IMR-90 (cell line): Measurements from ENCODE around the gene TTC7B. TPM values are rescaled to one million over a fixed set of nuclear protein-coding genes. Genes with fewer than 3 reads are reported as not detected.

ENCODE experiments used
- ATAC-seq: fragments of 200-7000 bp; cut with Tn5 transposase; 2 replicates; pipeline ENCODE4 v1.9.1; 2020; ENCODE audit warnings: low read depth, mild to moderate bottlenecking, moderate library complexity
- BruUV-seq: library from RNA; stranded (reverse); fragments of 400-500 nt; replicated peaks from 2 replicates; lab custom pipeline; 2021; lab: Mats Ljungman, UMichigan
- CTCF ChIA-PET: fragments of 300-600 bp; formaldehyde crosslinking; extraction: SDS; loops from one replicate; lab custom pipeline; 2021; ENCODE audit warnings: antibody characterized with exemption; lab: Yijun Ruan, JAX
- POLR2A ChIA-PET: fragments of 300-600 bp; sonication (Branson Sonifier 250); formaldehyde crosslinking; loops from one replicate; lab custom pipeline; 2022; ENCODE audit warnings: antibody characterized with exemption; ENCODE audit not compliant: unreplicated experiment; lab: Charles Lee
- DNase-seq: peaks from one replicate; pipeline ENCODE4 v3.0.0; 2013
- H2AFZ ChIP-seq: replicated peaks from 2 replicates; pipeline ENCODE3; 2013; ENCODE audit warnings: low read length, mild to moderate bottlenecking; ENCODE audit not compliant: poor library complexity
- H2AK5ac ChIP-seq: 2 replicates; pipeline ENCODE4 v1.6.1; 2013; ENCODE audit warnings: low read depth, low read length, inconsistent platforms
- H2AK9ac ChIP-seq: replicated peaks from 2 replicates; pipeline ENCODE3; 2013; ENCODE audit warnings: mild to moderate bottlenecking, low read depth, low read length, moderate library complexity; ENCODE audit not compliant: poor library complexity
- H2BK120ac ChIP-seq: 2 replicates; pipeline ENCODE4 v1.6.1; 2013; ENCODE audit warnings: low read depth, low read length, inconsistent platforms
- H2BK15ac ChIP-seq: 3 replicates; pipeline ENCODE4 v1.6.1; 2013; ENCODE audit warnings: low read depth, low read length, inconsistent platforms
- H2BK20ac ChIP-seq: 2 replicates; pipeline ENCODE4 v1.6.1; 2013; ENCODE audit warnings: low read depth, mild to moderate bottlenecking, inconsistent platforms, low read length, moderate library complexity
- H2BK5ac ChIP-seq: 2 replicates; pipeline ENCODE4 v1.6.1; 2013; ENCODE audit warnings: mild to moderate bottlenecking, low read depth, low read length, inconsistent platforms; ENCODE audit not compliant: poor library complexity, severe bottlenecking
- H3K14ac ChIP-seq: replicated peaks from 2 replicates; pipeline ENCODE4 v1.6.1; 2013; ENCODE audit warnings: low read depth, low read length, inconsistent platforms
- H3K18ac ChIP-seq: 2 replicates; pipeline ENCODE4 v1.6.1; 2013; ENCODE audit warnings: low read depth, low read length, control low read depth
- H3K23ac ChIP-seq: 2 replicates; pipeline ENCODE4 v1.6.1; 2013; ENCODE audit warnings: low read depth, low read length, inconsistent platforms
- H3K27ac ChIP-seq: 2 replicates; pipeline ENCODE4 v1.5.1; 2013; ENCODE audit warnings: mild to moderate bottlenecking, control low read depth, low read length; ENCODE audit not compliant: insufficient read depth
- H3K27me3 ChIP-seq: 2 replicates; pipeline ENCODE4 v1.6.1; 2013; ENCODE audit warnings: low read length; ENCODE audit not compliant: control insufficient read depth, insufficient read depth
- H3K36me3 ChIP-seq: 2 replicates; pipeline ENCODE4 v1.6.1; 2013; ENCODE audit warnings: low read length, mixed read lengths; ENCODE audit not compliant: control insufficient read depth, insufficient read depth
- H3K4ac ChIP-seq: 2 replicates; pipeline ENCODE4 v1.6.1; 2013; ENCODE audit warnings: low read depth, low read length, inconsistent platforms
- H3K4me1 ChIP-seq: 2 replicates; pipeline ENCODE4 v1.6.1; 2013; ENCODE audit warnings: low read length, mixed read lengths; ENCODE audit not compliant: control insufficient read depth, insufficient read depth
- H3K4me2 ChIP-seq: 2 replicates; pipeline ENCODE4 v1.6.1; 2013; ENCODE audit warnings: low read depth, mild to moderate bottlenecking, control low read depth, low read length, moderate library complexity
- H3K4me3 ChIP-seq: 2 replicates; pipeline ENCODE4 v1.5.1; 2013; ENCODE audit warnings: low read depth, mild to moderate bottlenecking, control low read depth, low read length, moderate library complexity; ENCODE audit not compliant: insufficient read depth
- H3K56ac ChIP-seq: 2 replicates; pipeline ENCODE4 v1.6.1; 2013; ENCODE audit warnings: low read length, inconsistent platforms; ENCODE audit not compliant: insufficient read depth; ENCODE audit errors: extremely low read depth
- H3K79me1 ChIP-seq, 2 experiments: 2 replicates each; pipeline ENCODE4 v1.6.1; 2013; ENCODE audit warnings: low read length in 2 of 2, inconsistent platforms in 1 of 2, low read depth in 1 of 2
- H3K9ac ChIP-seq: 2 replicates; pipeline ENCODE4 v1.6.1; 2013; ENCODE audit warnings: low read depth, low read length, control low read depth
- H3K9me1 ChIP-seq: 2 replicates; pipeline ENCODE4 v1.6.1; 2013; ENCODE audit warnings: low read length, inconsistent platforms; ENCODE audit not compliant: insufficient read depth
- H3K9me3 ChIP-seq: 2 replicates; pipeline ENCODE4 v1.6.1; 2013; ENCODE audit warnings: low read length; ENCODE audit not compliant: control insufficient read depth, insufficient read depth
- H4K20me1 ChIP-seq: 2 replicates; pipeline ENCODE4 v1.6.1; 2013; ENCODE audit warnings: low read length, inconsistent platforms; ENCODE audit not compliant: insufficient read depth
- H4K5ac ChIP-seq: 2 replicates; pipeline ENCODE4 v1.6.1; 2013; ENCODE audit warnings: mild to moderate bottlenecking, low read depth, low read length, control low read depth
- H4K8ac ChIP-seq, 2 experiments: 2 replicates each; pipeline ENCODE4 v1.6.1; 2013; ENCODE audit warnings: low read depth in 2 of 2, low read length in 2 of 2, control low read depth in 1 of 2, inconsistent platforms in 1 of 2
- H4K91ac ChIP-seq: 2 replicates; pipeline ENCODE4 v1.6.1; 2013; ENCODE audit warnings: low read depth, low read length, inconsistent platforms; ENCODE audit not compliant: insufficient read depth
- BHLHE40 ChIP-seq: fragments of 150-350 bp; IDR thresholded peaks from 2 replicates; pipeline ENCODE4 v1.6.1; 2016; ENCODE audit warnings: mild to moderate bottlenecking, low read depth, low read length
- CHD1 ChIP-seq: IDR thresholded peaks from 2 replicates; pipeline ENCODE4 v1.6.1; 2012; ENCODE audit warnings: low read depth, low read length, improper control_type of control experiment
- FOS ChIP-seq: fragments of 150-350 bp; IDR thresholded peaks from 2 replicates; pipeline ENCODE4 v1.6.1; 2016; ENCODE audit warnings: low read depth, low read length
- MAFK ChIP-seq: IDR thresholded peaks from 2 replicates; pipeline ENCODE4 v1.6.1; 2012; ENCODE audit warnings: low read depth, low read length, improper control_type of control experiment
- MAZ ChIP-seq: IDR thresholded peaks from 2 replicates; pipeline ENCODE4 v1.6.1; 2012; ENCODE audit warnings: low read depth, mild to moderate bottlenecking, low read length, improper control_type of control experiment, moderate library complexity, borderline replicate concordance
- MXI1 ChIP-seq: IDR thresholded peaks from 2 replicates; pipeline ENCODE4 v1.6.1; 2012; ENCODE audit warnings: low read depth, mild to moderate bottlenecking, low read length, moderate library complexity, borderline replicate concordance
- NFE2L2 ChIP-seq: fragments of 150-350 bp; IDR thresholded peaks from 2 replicates; pipeline ENCODE4 v1.6.1; 2016; ENCODE audit warnings: low read depth, mild to moderate bottlenecking, low read length
- POLR2A ChIP-seq: IDR thresholded peaks from 2 replicates; pipeline ENCODE4 v1.6.1; 2012; ENCODE audit warnings: mild to moderate bottlenecking, low read depth, low read length
- RAD21 ChIP-seq: IDR thresholded peaks from 2 replicates; pipeline ENCODE4 v1.6.1; 2012; ENCODE audit warnings: low read length, improper control_type of control experiment
- RCOR1 ChIP-seq: IDR thresholded peaks from 2 replicates; pipeline ENCODE4 v1.6.1; 2012; ENCODE audit warnings: mild to moderate bottlenecking, low read length, improper control_type of control experiment; ENCODE audit not compliant: insufficient replicate concordance
- RFX5 ChIP-seq: IDR thresholded peaks from 2 replicates; pipeline ENCODE4 v1.8.0; 2012; ENCODE audit warnings: low read depth, mild to moderate bottlenecking, low read length, moderate library complexity
- SMC3 ChIP-seq: fragments of 150-350 bp; IDR thresholded peaks from 2 replicates; pipeline ENCODE4 v1.6.1; 2016; ENCODE audit warnings: low read depth, mild to moderate bottlenecking, antibody characterized with exemption, low read length, moderate library complexity
- WGBS, 2 experiments: methylation state at CpG; one replicate each; pipeline versions ENCODE4 v1.1.5 to v1.1.7; 2013; ENCODE audit warnings: missing lambda C conversion rate in 2 of 2; ENCODE audit not compliant: insufficient read length in 1 of 2; ENCODE audit errors: extremely low coverage in 2 of 2; 5-methylcytosine and 5-hydroxymethylcytosine counted together
- dilution Hi-C: fragments of 300-500 bp; cut with HindIII; formaldehyde crosslinking; loops from one replicate; pipeline ENCODE4 v1.14.3; 2018; ENCODE audit warnings: low sequenced_read_pairs; ENCODE audit not compliant: unreplicated experiment
- in situ Hi-C: fragments of 300-500 bp; cut with MboI; formaldehyde crosslinking; loops from 3 replicates; pipeline ENCODE4 v1.14.3; 2019; ENCODE audit warnings: low sequenced_read_pairs, inconsistent platforms, mixed read lengths
- intact Hi-C: fragments of 100-400 bp; cut with micrococcal nuclease; formaldehyde crosslinking; loops from 2 replicates; pipeline ENCODE4 v1.10.0; 2022
- polyA plus RNA-seq, 3 experiments: library from polyadenylated mRNA; depleted of rRNA; stranded (reverse); fragments of >200 nt; gene quantifications; 2 replicates each; pipeline ENCODE4 v1.2.3, GENCODE V29; 2012; ENCODE audit warnings: low replicate concordance in 1 of 3
- total RNA-seq: library from RNA; depleted of rRNA; stranded (reverse); fragments of >200 nt; gene quantifications from 2 replicates; pipeline ENCODE4 v1.2.3, GENCODE V29; 2012
- TF ChIP-seq, protein P1 (sequence below): fragments of 150-350 bp; IDR thresholded peaks from 2 replicates; pipeline ENCODE4 v1.6.1; 2016; ENCODE audit warnings: low read depth, mild to moderate bottlenecking, low read length, moderate library complexity, borderline replicate concordance
- TF ChIP-seq, protein P2 (sequence below): fragments of 150-350 bp; IDR thresholded peaks from 2 replicates; pipeline ENCODE4 v1.6.1; 2017; ENCODE audit warnings: mild to moderate bottlenecking, antibody characterized with exemption, low read length, low read depth
- TF ChIP-seq, protein P3 (sequence below): conservative IDR thresholded peaks from 2 replicates; pipeline ENCODE4 v1.5.1; 2012; ENCODE audit warnings: mild to moderate bottlenecking, low read depth, low read length, improper control_type of control experiment

Gene TTC7B
- total and polyA plus RNA-seq, 2 of the 4 experiments (the other 2 are of a cell fraction): 18.1 to 35.3 TPM

DNA sequence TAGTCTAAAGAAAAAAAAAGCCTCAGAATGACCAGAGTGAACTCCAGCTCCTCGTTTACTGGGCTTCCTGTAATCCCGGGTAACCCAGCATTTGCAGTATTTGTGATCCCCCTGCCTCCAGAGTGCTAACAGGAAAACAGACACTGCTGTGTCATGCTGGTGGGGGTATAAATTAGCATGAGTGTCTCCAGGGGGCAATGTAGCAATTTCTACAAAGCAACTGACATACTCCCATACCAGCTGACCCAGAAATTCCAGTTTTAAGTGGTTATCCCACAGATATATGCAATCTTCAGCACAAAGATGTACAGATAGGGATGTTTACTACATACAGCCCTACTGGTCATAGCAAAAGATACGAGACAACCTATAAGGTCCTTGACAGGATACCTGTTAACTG lies 18.8 kb downstream of the TTC7B start:
- DNase-seq: no peak
- H2BK120ac ChIP-seq: no peak overlapping the region
- CTCF ChIA-PET: no interaction called here
- peaks cover 9 to 55% of the 10 kb centered on the region in 2 experiments for H3K79me1 ChIP-seq
- no peak overlapping the region for H2BK5ac ChIP-seq
- H3K4me2 ChIP-seq: no peak overlapping the region
- no peak overlapping the region for H2AK5ac ChIP-seq
- H2AFZ ChIP-seq: no peak overlapping the region
- BruUV-seq: no TSS peak
- H4K91ac ChIP-seq: no peak overlapping the region
- no peak for ATAC-seq
- H2BK15ac ChIP-seq: no peak overlapping the region
- in situ Hi-C loops (no loop called here), dilution Hi-C loops (no loop called here), intact Hi-C loops (no loop called here)
- no peak overlapping the region for H4K8ac ChIP-seq
- no peak overlapping the region for H3K18ac ChIP-seq
- H3K4me1 ChIP-seq: peaks cover 11% of the 10 kb centered on the region
- POLR2A ChIA-PET: no interaction called here
- H3K4ac ChIP-seq: no peak overlapping the region
- H3K27ac ChIP-seq: no peak overlapping the region
- TF ChIP-seq CHD1 (no peak), BHLHE40 (no peak), POLR2A (no peak), SMC3 (no peak), MXI1 (no peak), FOS (no peak), RFX5 (no peak), RCOR1 (no peak), RAD21 (no peak), NFE2L2 (no peak), MAZ (no peak), MAFK (no peak)
- TF ChIP-seq, protein P1, sequence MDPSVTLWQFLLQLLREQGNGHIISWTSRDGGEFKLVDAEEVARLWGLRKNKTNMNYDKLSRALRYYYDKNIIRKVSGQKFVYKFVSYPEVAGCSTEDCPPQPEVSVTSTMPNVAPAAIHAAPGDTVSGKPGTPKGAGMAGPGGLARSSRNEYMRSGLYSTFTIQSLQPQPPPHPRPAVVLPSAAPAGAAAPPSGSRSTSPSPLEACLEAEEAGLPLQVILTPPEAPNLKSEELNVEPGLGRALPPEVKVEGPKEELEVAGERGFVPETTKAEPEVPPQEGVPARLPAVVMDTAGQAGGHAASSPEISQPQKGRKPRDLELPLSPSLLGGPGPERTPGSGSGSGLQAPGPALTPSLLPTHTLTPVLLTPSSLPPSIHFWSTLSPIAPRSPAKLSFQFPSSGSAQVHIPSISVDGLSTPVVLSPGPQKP: no peak
- TF ChIP-seq, protein P2, sequence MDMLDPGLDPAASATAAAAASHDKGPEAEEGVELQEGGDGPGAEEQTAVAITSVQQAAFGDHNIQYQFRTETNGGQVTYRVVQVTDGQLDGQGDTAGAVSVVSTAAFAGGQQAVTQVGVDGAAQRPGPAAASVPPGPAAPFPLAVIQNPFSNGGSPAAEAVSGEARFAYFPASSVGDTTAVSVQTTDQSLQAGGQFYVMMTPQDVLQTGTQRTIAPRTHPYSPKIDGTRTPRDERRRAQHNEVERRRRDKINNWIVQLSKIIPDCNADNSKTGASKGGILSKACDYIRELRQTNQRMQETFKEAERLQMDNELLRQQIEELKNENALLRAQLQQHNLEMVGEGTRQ: no peak
- TF ChIP-seq, protein P3, sequence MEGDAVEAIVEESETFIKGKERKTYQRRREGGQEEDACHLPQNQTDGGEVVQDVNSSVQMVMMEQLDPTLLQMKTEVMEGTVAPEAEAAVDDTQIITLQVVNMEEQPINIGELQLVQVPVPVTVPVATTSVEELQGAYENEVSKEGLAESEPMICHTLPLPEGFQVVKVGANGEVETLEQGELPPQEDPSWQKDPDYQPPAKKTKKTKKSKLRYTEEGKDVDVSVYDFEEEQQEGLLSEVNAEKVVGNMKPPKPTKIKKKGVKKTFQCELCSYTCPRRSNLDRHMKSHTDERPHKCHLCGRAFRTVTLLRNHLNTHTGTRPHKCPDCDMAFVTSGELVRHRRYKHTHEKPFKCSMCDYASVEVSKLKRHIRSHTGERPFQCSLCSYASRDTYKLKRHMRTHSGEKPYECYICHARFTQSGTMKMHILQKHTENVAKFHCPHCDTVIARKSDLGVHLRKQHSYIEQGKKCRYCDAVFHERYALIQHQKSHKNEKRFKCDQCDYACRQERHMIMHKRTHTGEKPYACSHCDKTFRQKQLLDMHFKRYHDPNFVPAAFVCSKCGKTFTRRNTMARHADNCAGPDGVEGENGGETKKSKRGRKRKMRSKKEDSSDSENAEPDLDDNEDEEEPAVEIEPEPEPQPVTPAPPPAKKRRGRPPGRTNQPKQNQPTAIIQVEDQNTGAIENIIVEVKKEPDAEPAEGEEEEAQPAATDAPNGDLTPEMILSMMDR: no peak
- H3K36me3 ChIP-seq: no peaks in the 10 kb centered on the region
- no peak overlapping the region for H4K5ac ChIP-seq
- peaks cover 4% of the 10 kb centered on the region; the same call in 1 of the 2 replicates for H4K20me1 ChIP-seq
- no peak overlapping the region for H3K23ac ChIP-seq
- H2AK9ac ChIP-seq: no peak overlapping the region
- no peak overlapping the region for H3K9ac ChIP-seq
- no peaks in the 10 kb centered on the region for H3K9me3 ChIP-seq
- WGBS, 2 experiments: no CpG with 5 or more reads among the region's 3 CpGs
- no peak overlapping the region for H2BK20ac ChIP-seq
- H3K4me3 ChIP-seq: no peak overlapping the region
- H3K27me3 ChIP-seq: no peaks in the 10 kb centered on the region
- H3K56ac ChIP-seq: no peak overlapping the region
- no peak overlapping the region for H3K14ac ChIP-seq
- peaks cover 24% of the 10 kb centered on the region; the same call in 1 of the 2 replicates for H3K9me1 ChIP-seq
